HL-60 (cell line): ENCODE measurements around the gene TBX10.
"Not testable (repeated sequence)": the region's sequence is repeated elsewhere in the genome, so short reads cannot be mapped to it uniquely, and the experiment has no call there.

ENCODE experiments used
- DNase-seq, 2 experiments: peaks; one replicate each; pipeline ENCODE4 v3.0.0-alpha.2; 2010 to 2020; ENCODE audit warnings: low read depth in 1 of 2, low spot score in 1 of 2
- H3K27ac ChIP-seq: fragments of 250-450 bp; sonication (Bioruptor Pico); replicated peaks from 2 replicates; pipeline ENCODE4 v1.5.1; 2020; ENCODE audit warnings: mild to moderate bottlenecking, moderate library complexity
- H3K27me3 ChIP-seq: fragments of 250-450 bp; sonication (Bioruptor Pico); 2 replicates; pipeline ENCODE4 v1.5.1; 2021; ENCODE audit warnings: mild to moderate bottlenecking, moderate library complexity; ENCODE audit not compliant: insufficient read depth, poor library complexity, severe bottlenecking
- H3K4me3 ChIP-seq: replicated peaks from 2 replicates; pipeline ENCODE4 v1.5.1; 2011; ENCODE audit warnings: mild to moderate bottlenecking, control low read depth, low read length; ENCODE audit not compliant: insufficient read depth
- GABPA ChIP-seq: IDR thresholded peaks from 2 replicates; pipeline ENCODE4 v1.6.1; 2012; ENCODE audit warnings: low read depth
- POLR2AphosphoS5 ChIP-seq: IDR thresholded peaks from 2 replicates; pipeline ENCODE4 v1.6.1; 2012; ENCODE audit warnings: low read depth
- REST ChIP-seq: IDR thresholded peaks from 2 replicates; pipeline ENCODE4 v1.6.1; 2012; ENCODE audit warnings: low read depth; ENCODE audit not compliant: insufficient replicate concordance
- SPI1 ChIP-seq: IDR thresholded peaks from 2 replicates; pipeline ENCODE4 v1.6.1; 2012; ENCODE audit warnings: low read depth, mild to moderate bottlenecking, borderline replicate concordance
- TF ChIP-seq, protein P1 (sequence below): IDR thresholded peaks from one replicate; pipeline ENCODE4 v1.5.1; 2011; ENCODE audit warnings: low read length, control low read depth, inconsistent platforms; ENCODE audit not compliant: insufficient read depth

Gene TBX10

DNA sequence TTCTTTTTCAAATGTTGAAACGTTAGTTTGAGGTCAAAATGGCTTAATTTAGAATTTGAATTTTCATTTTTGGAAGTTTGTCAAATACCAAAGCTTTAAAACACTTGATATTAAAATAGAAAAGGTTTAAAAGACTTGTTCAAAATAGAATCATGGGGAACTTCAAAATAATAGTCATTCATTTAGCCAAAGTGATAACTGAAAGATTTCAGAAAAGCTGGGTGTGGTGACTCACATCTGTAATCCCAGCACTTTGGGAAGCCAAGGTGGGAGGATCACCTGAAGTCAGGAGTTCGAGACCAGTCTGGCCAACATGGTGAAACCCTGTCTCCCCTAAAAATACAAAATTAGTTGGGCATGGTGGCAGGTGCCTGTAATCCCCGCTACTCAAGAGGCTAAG lies 45.1 kb downstream of the TBX10 start:
- Histone ChIP-seq H3K27ac (no peak overlapping the region), H3K27me3 (no peaks in the 10 kb centered on the region), H3K4me3 (no peak overlapping the region)
- DNase-seq: no peak
- no peak for TF ChIP-seq REST
- no peak for TF ChIP-seq GABPA
- TF ChIP-seq, protein P1, sequence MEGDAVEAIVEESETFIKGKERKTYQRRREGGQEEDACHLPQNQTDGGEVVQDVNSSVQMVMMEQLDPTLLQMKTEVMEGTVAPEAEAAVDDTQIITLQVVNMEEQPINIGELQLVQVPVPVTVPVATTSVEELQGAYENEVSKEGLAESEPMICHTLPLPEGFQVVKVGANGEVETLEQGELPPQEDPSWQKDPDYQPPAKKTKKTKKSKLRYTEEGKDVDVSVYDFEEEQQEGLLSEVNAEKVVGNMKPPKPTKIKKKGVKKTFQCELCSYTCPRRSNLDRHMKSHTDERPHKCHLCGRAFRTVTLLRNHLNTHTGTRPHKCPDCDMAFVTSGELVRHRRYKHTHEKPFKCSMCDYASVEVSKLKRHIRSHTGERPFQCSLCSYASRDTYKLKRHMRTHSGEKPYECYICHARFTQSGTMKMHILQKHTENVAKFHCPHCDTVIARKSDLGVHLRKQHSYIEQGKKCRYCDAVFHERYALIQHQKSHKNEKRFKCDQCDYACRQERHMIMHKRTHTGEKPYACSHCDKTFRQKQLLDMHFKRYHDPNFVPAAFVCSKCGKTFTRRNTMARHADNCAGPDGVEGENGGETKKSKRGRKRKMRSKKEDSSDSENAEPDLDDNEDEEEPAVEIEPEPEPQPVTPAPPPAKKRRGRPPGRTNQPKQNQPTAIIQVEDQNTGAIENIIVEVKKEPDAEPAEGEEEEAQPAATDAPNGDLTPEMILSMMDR: no peak
- no peak for TF ChIP-seq POLR2AphosphoS5
- TF ChIP-seq SPI1: no peak

DNA sequence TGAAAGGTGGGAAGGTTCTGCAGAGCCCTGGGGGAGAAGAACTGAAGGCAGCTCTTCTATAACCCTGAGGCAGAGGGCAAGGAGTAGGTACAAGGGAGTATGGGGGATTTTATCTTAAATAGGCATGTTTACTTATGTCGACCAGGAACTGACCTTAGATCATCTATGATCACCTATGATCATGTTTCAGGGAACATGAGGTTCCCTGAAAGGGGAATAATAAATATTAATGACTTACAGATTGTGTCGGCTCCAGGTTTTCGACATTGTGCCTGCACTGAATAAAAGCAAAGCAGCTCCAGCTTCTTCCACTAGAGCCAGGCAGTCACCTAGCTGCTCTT lies 46.0 kb downstream of the TBX10 start:
- no peak overlapping the region for H3K27ac ChIP-seq
- no peak overlapping the region for H3K4me3 ChIP-seq
- H3K27me3 ChIP-seq: no peaks in the 10 kb centered on the region
- DNase-seq: no peak
- TF ChIP-seq, protein P1: no peak
- no peak for TF ChIP-seq REST
- no peak for TF ChIP-seq POLR2AphosphoS5
- TF ChIP-seq SPI1: no peak
- no peak for TF ChIP-seq GABPA

DNA sequence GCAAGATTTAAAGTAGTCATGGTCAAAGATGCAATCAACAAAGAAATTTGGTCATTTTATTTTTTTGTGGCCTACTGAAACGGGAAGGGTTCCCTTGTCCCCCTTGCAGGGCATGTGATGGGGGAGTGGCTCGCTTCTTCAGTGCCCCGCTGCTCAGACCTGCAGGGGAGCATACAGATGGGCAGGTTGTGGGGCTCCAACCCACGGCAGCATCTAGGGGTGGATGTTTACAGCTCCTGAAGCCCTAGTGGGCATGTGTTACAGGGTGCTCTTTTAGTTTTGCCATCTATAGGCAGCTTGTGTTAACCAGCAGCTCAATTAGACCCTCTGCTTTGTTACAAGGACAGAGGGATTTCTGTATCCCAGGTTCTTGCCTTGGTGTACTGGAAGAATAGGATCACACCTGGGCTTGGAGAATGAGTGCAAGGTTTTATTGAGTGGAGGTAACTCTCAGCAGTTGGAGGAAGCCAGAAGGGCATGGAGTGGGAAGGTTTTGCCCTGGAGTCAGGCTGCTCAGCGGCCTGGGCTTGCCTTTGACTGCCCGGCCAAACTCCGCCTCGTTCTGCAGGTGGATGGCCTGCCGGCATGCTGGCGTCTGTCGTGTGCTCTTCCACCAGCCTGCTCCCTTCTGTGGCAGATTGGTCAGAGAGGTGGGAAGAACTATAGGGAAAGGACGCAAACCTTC lies 46.5 kb downstream of the TBX10 start:
- H3K27ac ChIP-seq: no peak overlapping the region
- H3K4me3 ChIP-seq: no peak overlapping the region
- no peaks in the 10 kb centered on the region for H3K27me3 ChIP-seq
- DNase-seq: no peak
- TF ChIP-seq POLR2AphosphoS5 (no peak), REST (no peak), GABPA (no peak), SPI1 (no peak)
- TF ChIP-seq, protein P1: no peak

- not testable (repeated sequence) for DNase-seq, H3K4me3 ChIP-seq, H3K27ac ChIP-seq, H3K27me3 ChIP-seq
Observed at GRCh38 chr11:67588899-67589415, 50.6 kb downstream of the TBX10 start.
